Left hindlimb (tissue), 1 donor: ENCODE results near the gene HSF4.

Experiments used
- DNase-seq: peaks from one replicate; pipeline ENCODE4 v3.0.0-alpha.2; 2018

The HSF4 gene

GRCh38 chr16:67204076-67204475 lies 39.5 kb downstream of the HSF4 start:
- no peak for DNase-seq

GRCh38 chr16:67206129-67206837 lies 41.7 kb downstream of the HSF4 start:
- no peak for DNase-seq

DNA sequence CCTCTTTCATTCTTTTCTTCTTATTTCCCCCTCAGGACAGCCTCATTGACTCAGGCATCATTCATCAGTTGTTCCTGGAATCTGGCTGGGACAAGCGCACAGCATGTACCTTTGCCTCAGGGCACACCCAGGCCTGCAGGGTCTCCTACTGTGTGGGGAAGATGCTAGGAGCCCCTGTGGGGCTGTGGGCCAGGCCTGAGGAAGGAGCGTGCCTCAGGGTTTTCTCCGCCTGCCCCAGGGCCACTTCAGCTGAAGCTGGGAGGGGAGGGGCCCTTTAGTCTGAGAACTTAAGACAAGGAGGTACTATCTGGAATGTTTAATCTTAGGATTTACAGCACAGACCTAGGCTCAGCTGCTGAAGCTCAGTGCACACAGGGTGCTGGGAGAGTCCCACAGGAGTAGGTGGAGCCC lies 42.3 kb downstream of the HSF4 start:
- DNase-seq: no peak

GRCh38 chr16:67207249-67208091 lies 42.9 kb downstream of the HSF4 start:
- DNase-seq: no peak

- DNase-seq: no peak
Measured at GRCh38 chr16:67208154-67208896, 43.8 kb downstream of the HSF4 start.

- DNase-seq: no peak
Measured at GRCh38 chr16:67209565-67209964, 45.0 kb downstream of the HSF4 start.

GRCh38 chr16:67210069-67210937 lies 45.8 kb downstream of the HSF4 start:
- DNase-seq: no peak

DNA sequence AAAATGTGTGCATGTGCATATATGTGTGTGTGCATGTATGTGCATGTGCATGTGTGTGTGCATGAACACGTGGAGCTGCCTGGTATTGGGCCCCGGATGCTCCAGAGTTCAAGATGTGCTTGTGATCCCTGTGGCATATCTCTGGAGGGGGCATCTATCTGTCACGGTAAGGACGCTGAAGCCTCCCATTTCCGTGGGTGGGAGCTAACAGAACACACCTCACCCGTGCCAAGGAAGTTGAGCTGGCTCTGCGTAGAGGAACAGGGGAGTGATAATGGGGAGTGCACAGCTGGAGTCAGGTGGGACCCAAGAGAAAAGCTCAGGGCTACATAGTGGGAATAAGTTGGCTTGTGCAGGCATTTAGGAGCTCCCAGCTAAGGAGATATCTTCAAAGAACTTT lies 47.1 kb downstream of the HSF4 start:
- no peak for DNase-seq

GRCh38 chr16:67212766-67213165 lies 48.2 kb downstream of the HSF4 start:
- no peak for DNase-seq

DNA sequence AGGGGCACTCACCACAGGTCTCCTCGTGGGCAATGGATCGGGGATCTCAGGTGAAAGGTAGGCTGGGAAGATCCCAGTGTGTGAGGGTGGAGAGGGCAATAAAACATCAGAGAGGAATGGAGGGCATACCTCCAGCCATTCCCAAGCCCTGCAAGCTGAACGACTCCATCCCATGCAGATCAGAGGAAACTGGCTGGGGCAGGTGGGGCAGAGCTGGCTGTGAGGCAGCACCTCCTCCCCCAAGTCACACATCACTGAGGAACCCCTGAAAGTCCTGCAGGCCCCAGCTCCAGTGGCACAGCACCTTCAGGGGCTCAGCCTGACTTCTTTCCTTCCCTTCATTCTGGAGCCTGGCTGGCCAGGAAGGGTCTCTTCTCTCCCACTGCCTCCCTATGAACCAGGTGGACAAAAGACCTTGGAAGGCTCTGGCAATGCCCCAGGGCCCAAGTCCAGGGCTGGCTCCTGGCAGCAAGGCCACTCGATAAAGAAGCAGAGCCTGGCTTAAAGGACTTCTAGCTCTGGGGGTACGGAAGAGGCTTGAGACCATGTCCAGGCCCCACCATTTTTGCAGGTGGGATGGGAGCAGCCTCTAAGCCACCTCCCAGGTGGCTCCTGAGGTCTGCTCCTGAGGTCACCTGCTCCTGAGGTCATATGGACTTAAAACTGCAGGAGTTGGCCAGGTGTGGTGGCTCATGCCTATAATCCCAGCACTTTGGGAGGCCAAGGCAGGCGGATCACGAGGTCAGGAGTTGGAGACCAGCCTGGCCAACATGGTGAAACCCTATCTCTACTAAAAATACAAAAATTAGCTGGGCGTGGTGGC lies 48.9 kb downstream of the HSF4 start:
- no peak for DNase-seq

DNA sequence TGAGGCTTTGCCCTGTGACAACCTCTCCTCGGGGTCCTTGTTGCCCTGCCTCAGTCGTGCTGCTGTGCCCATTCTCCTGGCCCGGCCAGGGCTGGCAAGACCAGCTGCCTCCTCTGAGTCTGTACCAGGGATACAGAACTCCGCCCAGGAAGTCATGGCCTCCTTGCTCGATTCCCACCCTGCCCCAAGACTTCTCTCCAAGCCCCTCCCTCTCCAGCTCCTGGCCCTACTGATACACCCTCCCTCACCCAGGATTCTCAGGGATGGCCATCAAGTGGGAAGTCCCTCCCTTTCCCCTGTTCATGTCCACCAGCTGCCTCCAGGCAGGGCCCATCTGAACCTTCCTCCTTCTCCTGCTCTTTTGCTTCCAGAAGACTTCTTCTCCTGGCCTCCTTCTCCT lies 51.2 kb downstream of the HSF4 start:
- no peak for DNase-seq

DNA sequence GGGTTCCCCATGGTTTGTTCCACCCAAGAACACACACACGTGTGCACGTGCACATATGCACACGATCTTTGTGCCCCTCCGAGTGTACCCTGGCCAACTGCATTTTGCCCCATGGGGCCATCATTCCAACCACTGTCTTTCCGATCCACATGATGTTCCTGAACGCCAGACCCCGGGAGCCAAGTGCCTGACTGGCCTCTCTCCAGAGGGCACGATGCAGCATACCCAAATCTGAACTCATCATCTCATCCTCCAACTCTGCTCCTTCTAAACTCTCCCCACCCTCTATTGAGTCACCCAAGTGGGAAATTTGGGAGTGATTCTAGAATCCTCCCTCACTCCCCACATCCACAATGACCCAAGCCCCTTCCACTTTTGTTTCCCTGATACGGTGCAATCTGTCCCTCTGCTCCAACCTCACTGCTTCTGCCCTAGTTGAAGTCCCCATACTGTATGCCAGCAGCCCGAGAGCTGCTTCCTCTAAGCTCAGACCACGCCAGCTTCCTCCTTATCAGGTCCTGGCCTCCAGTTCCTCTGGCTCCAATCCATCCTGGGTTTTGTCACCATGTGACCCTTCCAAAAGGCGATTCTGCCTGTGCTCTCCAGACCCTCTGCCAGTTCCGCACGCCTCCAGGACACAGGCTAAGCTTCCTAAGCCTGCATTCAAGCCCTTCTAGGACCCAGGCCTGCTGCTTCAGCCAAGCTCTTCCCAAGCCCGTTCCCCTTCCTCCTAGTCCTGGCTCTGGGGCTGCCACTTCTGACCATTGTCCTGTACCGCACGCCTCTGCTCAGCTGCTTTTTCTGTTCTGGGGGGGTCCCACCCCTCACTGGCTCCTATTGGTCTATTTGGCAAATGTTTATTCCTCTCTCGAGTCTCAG lies 52.3 kb downstream of the HSF4 start:
- DNase-seq: no peak
